Kidney (tissue), 14 donors: ENCODE results near the gene CCDC85B. TPM values are rescaled to one million over a fixed set of nuclear protein-coding genes. Genes with fewer than 3 reads are reported as not detected.
A peak's percentile ranks its signal among the peaks of the same experiment; 100 is the strongest.

ENCODE experiments used
- DNase-seq, 5 donors: peaks; one replicate each; pipeline ENCODE4 v3.0.0-alpha.2; 2013 to 2020
- FAIRE-seq: peaks from 2 replicates; lab custom pipeline; 2012; peaks lifted over from hg19 to GRCh38; lab: Jason Lieb, UNC
- H3K27ac ChIP-seq, 2 donors: one replicate each; pipeline ENCODE4 v1.7.0; 2013; ENCODE audit warnings: low read depth in 2 of 2, low read length in 2 of 2, inconsistent platforms in 1 of 2
- H3K27me3 ChIP-seq: one replicate; pipeline ENCODE4 v1.7.1; 2013; ENCODE audit warnings: low read length, inconsistent platforms; ENCODE audit not compliant: control insufficient read depth, insufficient read depth
- H3K36me3 ChIP-seq, 3 donors: one replicate each; pipeline versions ENCODE4 v1.7.0 to v1.7.1; 2013; ENCODE audit warnings: low read length in 3 of 3, control low read depth in 1 of 3, inconsistent platforms in 1 of 3; ENCODE audit not compliant: insufficient read depth in 3 of 3, control insufficient read depth in 2 of 3
- H3K4me1 ChIP-seq, 3 donors: one replicate each; pipeline versions ENCODE4 v1.7.0 to v1.7.1; 2013; ENCODE audit warnings: low read length in 3 of 3, inconsistent platforms in 1 of 3, low read depth in 1 of 3; ENCODE audit not compliant: control insufficient read depth in 2 of 3, insufficient read depth in 2 of 3
- H3K4me3 ChIP-seq, 3 donors: one replicate each; pipeline versions ENCODE4 v1.7.0 to v1.8.1; 2013; ENCODE audit warnings: low read length in 3 of 3, control low read depth in 1 of 3, inconsistent platforms in 1 of 3
- H3K9ac ChIP-seq, 3 donors: one replicate each; pipeline versions ENCODE4 v1.7.0 to v1.7.1; 2013; ENCODE audit warnings: low read length in 3 of 3, control low read depth in 1 of 3, inconsistent platforms in 1 of 3
- H3K9me3 ChIP-seq, 3 donors: one replicate each; pipeline versions ENCODE4 v1.7.0 to v1.7.1; 2013; ENCODE audit warnings: low read length in 3 of 3, control low read depth in 1 of 3, inconsistent platforms in 1 of 3; ENCODE audit not compliant: control insufficient read depth in 2 of 3, insufficient read depth in 1 of 3
- intact Hi-C: fragments of 100-400 bp; cut with DNase I; formaldehyde crosslinking; loops from one replicate; pipeline ENCODE4 v1.11.1; 2022
- polyA plus RNA-seq: library from polyadenylated mRNA; stranded (reverse); fragments of 350-450 nt; fragmentation: Illumina TruSeq; extraction: RNeasy Lipid Tissue Mini Kit (QIAGEN cat#74804); gene quantifications from one replicate; pipeline ENCODE4 v1.2.3, GENCODE V29; 2014; ENCODE audit warnings: low read depth, low replicate concordance; ENCODE audit not compliant: insufficient read depth
- total RNA-seq: library from RNA; stranded (reverse); fragmentation: NEBNext Ultra II Directional; extraction: Animal tissue kit (Norgen Biotek cat#: 25700); gene quantifications from one replicate; pipeline ENCODE4 v1.2.1, GENCODE V29; 2021
- TF ChIP-seq, protein P1 (sequence below): IDR thresholded peaks from 3 replicates; pipeline ENCODE4 v1.5.1; 2012; ENCODE audit warnings: mild to moderate bottlenecking, moderate library complexity, borderline replicate concordance; ENCODE audit not compliant: insufficient read depth; ENCODE audit errors: extremely low read depth
- donor health status: control.
- donor health status: control.
- donor health status: control.
- donor health status: control.
- donor health status: control.
- donor health status: DM: yes; HTN: yes; CAD: no.
- donor health status: Normal renal cell carcinoma (clear cell type).

Gene CCDC85B
- total and polyA plus RNA-seq, 2 donors from 2014 or later: 26.1 to 31.8 TPM

DNA sequence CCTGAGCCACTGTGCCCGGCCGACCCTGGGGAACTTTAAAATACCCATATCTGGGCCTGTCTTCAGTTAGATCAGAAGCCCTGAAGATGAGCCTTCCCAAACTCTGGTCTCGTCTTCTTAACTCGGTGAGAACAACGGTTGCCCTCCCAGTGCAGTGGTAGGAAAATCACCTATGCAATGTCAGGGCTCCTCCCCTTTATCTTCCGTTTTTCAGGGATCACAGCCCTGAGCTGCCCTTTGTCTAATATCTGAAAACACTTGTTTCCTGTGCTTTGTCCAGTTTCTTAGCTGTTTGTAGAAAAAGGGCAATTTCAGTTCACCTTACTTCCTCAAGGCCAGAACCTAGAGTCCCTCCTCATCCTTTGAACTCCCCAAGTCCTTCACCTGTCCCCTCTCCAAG is 38.2 kb downstream of the CCDC85B start:
- Histone ChIP-seq H3K4me3 (no peak overlapping the region), H3K4me1 (no peaks in the 10 kb centered on the region), H3K9me3 (no peaks in the 10 kb centered on the region), H3K9ac (no peak overlapping the region), H3K36me3 (no peaks in the 10 kb centered on the region), H3K27ac (no peak overlapping the region), H3K27me3 (no peaks in the 10 kb centered on the region)
- FAIRE-seq (no peak), DNase-seq (no peak)
- intact Hi-C loops: no loop called here
- TF ChIP-seq, protein P1, sequence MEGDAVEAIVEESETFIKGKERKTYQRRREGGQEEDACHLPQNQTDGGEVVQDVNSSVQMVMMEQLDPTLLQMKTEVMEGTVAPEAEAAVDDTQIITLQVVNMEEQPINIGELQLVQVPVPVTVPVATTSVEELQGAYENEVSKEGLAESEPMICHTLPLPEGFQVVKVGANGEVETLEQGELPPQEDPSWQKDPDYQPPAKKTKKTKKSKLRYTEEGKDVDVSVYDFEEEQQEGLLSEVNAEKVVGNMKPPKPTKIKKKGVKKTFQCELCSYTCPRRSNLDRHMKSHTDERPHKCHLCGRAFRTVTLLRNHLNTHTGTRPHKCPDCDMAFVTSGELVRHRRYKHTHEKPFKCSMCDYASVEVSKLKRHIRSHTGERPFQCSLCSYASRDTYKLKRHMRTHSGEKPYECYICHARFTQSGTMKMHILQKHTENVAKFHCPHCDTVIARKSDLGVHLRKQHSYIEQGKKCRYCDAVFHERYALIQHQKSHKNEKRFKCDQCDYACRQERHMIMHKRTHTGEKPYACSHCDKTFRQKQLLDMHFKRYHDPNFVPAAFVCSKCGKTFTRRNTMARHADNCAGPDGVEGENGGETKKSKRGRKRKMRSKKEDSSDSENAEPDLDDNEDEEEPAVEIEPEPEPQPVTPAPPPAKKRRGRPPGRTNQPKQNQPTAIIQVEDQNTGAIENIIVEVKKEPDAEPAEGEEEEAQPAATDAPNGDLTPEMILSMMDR: no peak

DNA sequence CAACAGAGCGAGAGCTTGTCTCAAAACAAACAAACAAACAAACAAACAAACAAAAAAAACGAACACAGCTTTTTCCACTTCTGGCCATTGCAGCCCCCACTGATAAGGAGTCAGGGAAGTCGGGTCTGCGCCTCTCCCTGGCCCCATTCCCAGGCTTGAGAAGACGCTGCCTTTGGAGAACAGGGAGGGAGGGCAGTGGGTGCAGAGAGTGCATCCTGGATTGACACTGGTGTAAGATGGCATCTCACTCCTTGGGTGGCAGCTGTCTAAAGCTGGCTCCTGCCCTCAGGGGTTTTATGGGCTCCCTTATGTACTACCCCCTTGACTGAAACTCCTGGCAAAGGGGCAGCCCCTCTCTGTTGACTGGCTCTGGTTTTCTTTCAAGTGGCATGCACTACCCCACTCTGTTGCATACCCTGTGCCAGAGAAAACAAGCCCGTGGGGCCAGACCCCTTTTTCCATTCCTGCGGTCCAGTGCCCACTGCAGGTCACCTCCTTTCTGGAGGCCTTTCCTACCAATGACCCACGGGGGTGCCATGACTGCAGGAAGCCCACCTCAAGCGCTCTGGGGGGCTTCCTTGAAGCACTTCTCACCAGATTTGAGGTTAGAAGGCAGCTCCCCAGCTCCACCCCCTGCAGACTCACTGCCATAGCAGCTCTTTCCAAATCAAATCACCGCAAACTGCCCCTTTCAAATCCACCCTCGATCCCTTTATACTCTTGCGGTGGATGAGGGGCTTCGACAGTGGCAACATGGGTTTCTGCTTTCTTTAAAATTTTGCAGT is 41.5 kb downstream of the CCDC85B start:
- Histone ChIP-seq H3K27me3 (no peaks in the 10 kb centered on the region), H3K4me3 (no peak overlapping the region), H3K4me1 (no peaks in the 10 kb centered on the region), H3K9me3 (no peaks in the 10 kb centered on the region), H3K36me3 (no peaks in the 10 kb centered on the region), H3K9ac (no peak overlapping the region), H3K27ac (no peak overlapping the region)
- TF ChIP-seq, protein P1: no peak
- DNase-seq (peak in 1 of 5 donors; percentile 12), FAIRE-seq (no peak)
- intact Hi-C loops: no loop called here

DNA sequence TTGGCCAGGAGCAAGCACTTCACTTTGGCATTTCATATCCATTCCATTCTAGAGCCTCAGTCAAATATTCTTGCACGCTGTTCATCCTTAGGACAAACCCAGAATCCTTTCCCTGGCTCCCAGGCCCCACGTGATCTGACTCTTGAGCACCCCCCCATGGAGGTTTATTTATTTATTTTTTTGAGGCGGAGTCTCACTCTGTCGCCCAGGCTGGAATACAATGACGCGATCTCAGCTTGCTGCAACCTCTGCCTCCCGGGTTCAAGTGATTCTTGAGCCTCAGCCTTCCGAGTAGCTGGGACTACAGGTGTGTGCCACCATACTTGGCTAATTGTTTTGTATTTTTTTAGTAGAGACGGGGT is 42.1 kb downstream of the CCDC85B start:
- no peaks in the 10 kb centered on the region for H3K27me3 ChIP-seq
- no peak overlapping the region for H3K4me3 ChIP-seq
- FAIRE-seq (no peak), DNase-seq (no peak)
- H3K27ac ChIP-seq: no peak overlapping the region
- no peaks in the 10 kb centered on the region for H3K4me1 ChIP-seq
- intact Hi-C loops: no loop called here
- H3K9me3 ChIP-seq: no peaks in the 10 kb centered on the region
- no peak overlapping the region for H3K9ac ChIP-seq
- TF ChIP-seq, protein P1: no peak
- H3K36me3 ChIP-seq: no peaks in the 10 kb centered on the region
